HepG2 (cell line): ENCODE measurements around the gene LENEP. TPM values are rescaled to one million over a fixed set of nuclear protein-coding genes. Genes with fewer than 3 reads are reported as not detected.

ENCODE experiments used
- BCL3 ChIP-seq: sonication (generic); formaldehyde crosslinking; IDR thresholded peaks from 2 replicates; pipeline ENCODE4 v1.5.1; 2020; ENCODE audit warnings: mild to moderate bottlenecking, missing genetic modification reagents, moderate library complexity
- HDAC1 ChIP-seq: sonication (generic); formaldehyde crosslinking; IDR thresholded peaks from 2 replicates; pipeline ENCODE4 v1.5.1; 2020; ENCODE audit warnings: mild to moderate bottlenecking, missing genetic modification reagents
- PAWR ChIP-seq: sonication (generic); formaldehyde crosslinking; IDR thresholded peaks from 2 replicates; pipeline ENCODE4 v1.4.0; 2020; ENCODE audit warnings: missing genetic modification reagents, mild to moderate bottlenecking, borderline replicate concordance
- REXO4 ChIP-seq: sonication (generic); formaldehyde crosslinking; IDR thresholded peaks from 2 replicates; pipeline ENCODE4 v1.8.0; 2022; ENCODE audit warnings: missing genetic modification reagents, mild to moderate bottlenecking, borderline replicate concordance
- RFX5 ChIP-seq: IDR thresholded peaks from 2 replicates; pipeline ENCODE4 v1.6.1; 2011; ENCODE audit warnings: low read depth, low read length, improper control_type of control experiment
- SIN3B ChIP-seq: fragments of 150-350 bp; IDR thresholded peaks from 2 replicates; pipeline ENCODE4 v1.6.1; 2014; ENCODE audit warnings: low read length
- TERF1 ChIP-seq: sonication (generic); formaldehyde crosslinking; IDR thresholded peaks from 2 replicates; pipeline ENCODE4 v1.8.0; 2022; ENCODE audit warnings: mild to moderate bottlenecking, missing genetic modification reagents, moderate library complexity
- ZBTB25 ChIP-seq: IDR thresholded peaks from 2 replicates; pipeline ENCODE4 v1.6.1; 2018; ENCODE audit warnings: missing genetic modification reagents
- ZBTB33 ChIP-seq: sonication (generic); formaldehyde crosslinking; IDR thresholded peaks from 2 replicates; pipeline ENCODE4 v1.4.0; 2020; ENCODE audit warnings: missing genetic modification reagents
- ZFP91 ChIP-seq: sonication (generic); formaldehyde crosslinking; IDR thresholded peaks from 2 replicates; pipeline ENCODE4 v1.9.0; 2022; ENCODE audit warnings: missing genetic modification reagents, mild to moderate bottlenecking, borderline replicate concordance
- ZNF224 ChIP-seq: sonication (generic); formaldehyde crosslinking; IDR thresholded peaks from 2 replicates; pipeline ENCODE4 v1.5.0; 2020; ENCODE audit warnings: mild to moderate bottlenecking, missing genetic modification reagents
- ZNF3 ChIP-seq: IDR thresholded peaks from 2 replicates; pipeline ENCODE4 v1.7.0; 2017; ENCODE audit warnings: inconsistent platforms
- ZNF317 ChIP-seq: sonication (generic); formaldehyde crosslinking; IDR thresholded peaks from 2 replicates; pipeline ENCODE4 v1.5.0; 2020; ENCODE audit warnings: mild to moderate bottlenecking, missing genetic modification reagents
- ZNF484 ChIP-seq: sonication (generic); formaldehyde crosslinking; IDR thresholded peaks from 2 replicates; pipeline ENCODE4 v1.5.1; 2020; ENCODE audit warnings: mild to moderate bottlenecking, low read depth, missing genetic modification reagents, borderline replicate concordance
- ZNF574 ChIP-seq: sonication (generic); formaldehyde crosslinking; IDR thresholded peaks from 2 replicates; pipeline ENCODE4 v1.4.0; 2020; ENCODE audit warnings: missing genetic modification reagents
- ZNF709 ChIP-seq: sonication (generic); formaldehyde crosslinking; IDR thresholded peaks from 2 replicates; pipeline ENCODE4 v1.5.0; 2020; ENCODE audit warnings: mild to moderate bottlenecking, missing genetic modification reagents
- ZNF720 ChIP-seq: sonication (generic); formaldehyde crosslinking; IDR thresholded peaks from 2 replicates; pipeline ENCODE4 v1.4.0; 2020; ENCODE audit warnings: missing genetic modification reagents
- ZSCAN21 ChIP-seq: sonication (generic); formaldehyde crosslinking; IDR thresholded peaks from 2 replicates; pipeline ENCODE4 v1.8.0; 2022; ENCODE audit warnings: mild to moderate bottlenecking, missing genetic modification reagents, moderate library complexity, borderline replicate concordance
- ZSCAN30 ChIP-seq: sonication (generic); formaldehyde crosslinking; IDR thresholded peaks from 2 replicates; pipeline ENCODE4 v1.5.0; 2020; ENCODE audit warnings: mild to moderate bottlenecking, missing genetic modification reagents
- polyA plus RNA-seq, 8 experiments: library from polyadenylated mRNA; depleted of rRNA in 3 of 8; stranded (reverse) in 7 of 8; unstranded in 1 of 8; fragments of >200 nt; fragmentation: Illumina TruSeq in 4 of 8; extraction: Trizol in 4 of 8; gene quantifications; 2 replicates each; pipeline versions ENCODE4 v1.2.1 to v1.2.3, GENCODE V29; 2011 to 2016; ENCODE audit warnings: low read depth in 4 of 8, missing spikeins in 1 of 8, mixed read lengths in 1 of 8; ENCODE audit not compliant: insufficient read depth in 1 of 8
- total RNA-seq, 5 experiments: library from RNA; depleted of rRNA; stranded (reverse); fragments of >200 nt; fragmentation: Illumina TruSeq; extraction: Trizol; gene quantifications; 2 replicates each; pipeline ENCODE4 v1.2.3, GENCODE V29; 2016; ENCODE audit warnings: low read depth in 1 of 5

Gene LENEP
- total and polyA plus RNA-seq, 2 of the 13 experiments (the other 11 are each of a cell fraction or from before 2014, with no cell fraction given) = 0.29 TPM; not detected in 1

GRCh38 chr1:154982897-154983648 is 10.3 kb upstream of the LENEP start, which contains the start of gene FLAD1 (continued):
- peak; percentile 77; the same call in 1 of the 2 replicates for TF ChIP-seq ZFP91
- no peak for TF ChIP-seq ZNF709 (CRISPR knock-in tag)
- TF ChIP-seq SIN3B = no peak
- TF ChIP-seq ZBTB25 (CRISPR knock-in tag) = peak; percentile 27; the same call in 1 of the 2 replicates
- TF ChIP-seq ZNF224 (CRISPR knock-in tag) = 0 out of 2 replicates have a peak, but pooled peaks have one; percentile 15
- TF ChIP-seq PAWR (CRISPR knock-in tag) = no peak
- no peak for TF ChIP-seq TERF1 (CRISPR knock-in tag)
- TF ChIP-seq ZBTB33 (CRISPR knock-in tag) = no peak
- TF ChIP-seq ZNF484 (CRISPR knock-in tag) = no peak
- peak; percentile 52; the same call in 1 of the 2 replicates for TF ChIP-seq ZNF317 (CRISPR knock-in tag)
- no peak for TF ChIP-seq ZSCAN30
- TF ChIP-seq BCL3 (CRISPR knock-in tag) = no peak
- TF ChIP-seq RFX5 = no peak
- no peak for TF ChIP-seq REXO4 (CRISPR knock-in tag)
- TF ChIP-seq ZSCAN21 (CRISPR knock-in tag) = 0 out of 2 replicates have a peak, but pooled peaks have one; percentile 17
- no peak for TF ChIP-seq ZNF720
- no peak for TF ChIP-seq ZNF3 (CRISPR knock-in tag)
- TF ChIP-seq ZNF574 (CRISPR knock-in tag) = peak; percentile 48; the same call in 1 of the 2 replicates
- peak; percentile 94 for TF ChIP-seq HDAC1 (CRISPR knock-in tag)
